Thoracic aorta (tissue), 2 donors: ENCODE data around the gene SSR2. TPM values are rescaled to one million over a fixed set of nuclear protein-coding genes. Genes with fewer than 3 reads are reported as not detected.

Experiments
- ATAC-seq: fragments of 150-250 bp; one replicate; pipeline ENCODE4 v1.8.0; 2017; ENCODE audit warnings: low read depth; ENCODE audit not compliant: insufficient number of reproducible peaks, low FRiP score
- DNase-seq: peaks from one replicate; pipeline ENCODE4 v3.0.0-alpha.2; 2020; ENCODE audit warnings: low spot score
- H3K27ac ChIP-seq, 2 donors: fragments of 200-600 bp; sonication (generic); 1 replicate in 1 of 2; 2 replicates in 1 of 2; pipeline ENCODE4 v1.5.1; 2016; ENCODE audit warnings: mild to moderate bottlenecking in 2 of 2, moderate library complexity in 2 of 2
- H3K27me3 ChIP-seq: fragments of 200-600 bp; sonication (generic); replicated peaks from 2 replicates; pipeline ENCODE4 v1.6.0; 2016; ENCODE audit warnings: mild to moderate bottlenecking; ENCODE audit not compliant: insufficient read depth
- H3K36me3 ChIP-seq: fragments of 200-600 bp; sonication (generic); one replicate; pipeline ENCODE4 v1.5.1; 2016
- H3K4me1 ChIP-seq, 2 donors: fragments of 200-600 bp; sonication (generic); 1 replicate in 1 of 2; 2 replicates in 1 of 2; pipeline versions ENCODE4 v1.5.1 to v1.6.0; 2016; ENCODE audit warnings: low read depth in 2 of 2, mild to moderate bottlenecking in 1 of 2; ENCODE audit not compliant: control insufficient read depth in 1 of 2
- H3K4me3 ChIP-seq: fragments of 200-600 bp; sonication (generic); 2 replicates; pipeline ENCODE4 v1.5.1; 2016; ENCODE audit warnings: mild to moderate bottlenecking
- H3K9me3 ChIP-seq: fragments of 200-600 bp; sonication (generic); 2 replicates; pipeline ENCODE4 v1.5.1; 2016
- total RNA-seq, 2 donors: library from RNA; depleted of rRNA; stranded (reverse); fragments of >200 nt; gene quantifications; one replicate each; pipeline versions ENCODE4 v1.1.0 to v1.2.3, GENCODE V29; 2016
- TF ChIP-seq, protein P1 (sequence below): fragments of 200-600 bp; sonication (generic); IDR thresholded peaks from one replicate; pipeline ENCODE4 v1.5.1; 2019; ENCODE audit warnings: antibody characterized with exemption

Gene SSR2
- total RNA-seq, 2 donors from 2014 or later = 132 to 241 TPM

DNA sequence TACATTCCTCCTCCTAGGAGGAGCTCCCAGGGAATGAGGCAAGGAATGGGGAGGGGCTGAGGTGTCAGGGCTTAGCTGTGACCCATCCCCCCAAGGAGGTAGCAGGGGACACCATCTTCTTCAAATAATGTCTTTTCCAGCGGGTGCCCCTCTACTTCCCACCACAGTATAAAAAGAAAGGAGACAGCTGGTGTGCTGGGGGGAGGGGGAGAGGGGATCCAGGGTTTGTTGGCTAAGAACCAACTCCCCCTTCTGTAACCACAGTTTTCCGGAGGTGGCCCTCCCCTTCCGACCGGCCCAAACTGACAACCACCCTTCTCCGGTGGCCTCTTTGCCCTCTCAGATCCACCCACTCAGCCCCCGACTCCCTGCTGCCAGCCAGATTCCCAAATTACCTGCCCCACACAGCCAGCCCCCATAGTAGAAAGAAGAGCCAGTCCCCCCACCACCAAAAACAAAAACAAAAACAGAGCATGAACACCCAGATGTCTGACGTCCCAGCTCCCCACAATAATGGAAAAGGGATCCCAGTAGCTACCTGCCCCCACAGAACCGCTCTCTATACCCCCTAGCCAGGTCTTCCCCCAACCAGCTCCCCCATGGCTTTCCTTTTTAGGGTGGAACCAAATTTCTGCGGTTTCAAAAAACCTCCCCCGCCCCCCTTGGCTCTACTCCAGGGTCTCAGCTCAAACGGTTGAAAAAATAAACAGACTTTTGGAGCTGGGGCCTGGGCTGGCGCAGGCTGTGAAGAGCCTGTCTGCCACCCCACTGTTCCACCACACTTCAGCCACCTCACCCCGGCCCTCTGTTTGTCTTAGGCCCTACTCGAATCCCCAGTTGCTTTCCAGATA lies 44.5 kb downstream of the SSR2 start:
- Histone ChIP-seq H3K36me3 (no peaks in the 10 kb centered on the region), H3K4me3 (peak overlapping the region; percentile 95), H3K4me1 (peaks cover 44 to 74% of the 10 kb centered on the region in 2 donors), H3K9me3 (no peaks in the 10 kb centered on the region), H3K27ac (peak overlapping the region; percentile 96 to 97), H3K27me3 (no peaks in the 10 kb centered on the region)
- ATAC-seq = no peak
- no peak for DNase-seq
- TF ChIP-seq, protein P1, sequence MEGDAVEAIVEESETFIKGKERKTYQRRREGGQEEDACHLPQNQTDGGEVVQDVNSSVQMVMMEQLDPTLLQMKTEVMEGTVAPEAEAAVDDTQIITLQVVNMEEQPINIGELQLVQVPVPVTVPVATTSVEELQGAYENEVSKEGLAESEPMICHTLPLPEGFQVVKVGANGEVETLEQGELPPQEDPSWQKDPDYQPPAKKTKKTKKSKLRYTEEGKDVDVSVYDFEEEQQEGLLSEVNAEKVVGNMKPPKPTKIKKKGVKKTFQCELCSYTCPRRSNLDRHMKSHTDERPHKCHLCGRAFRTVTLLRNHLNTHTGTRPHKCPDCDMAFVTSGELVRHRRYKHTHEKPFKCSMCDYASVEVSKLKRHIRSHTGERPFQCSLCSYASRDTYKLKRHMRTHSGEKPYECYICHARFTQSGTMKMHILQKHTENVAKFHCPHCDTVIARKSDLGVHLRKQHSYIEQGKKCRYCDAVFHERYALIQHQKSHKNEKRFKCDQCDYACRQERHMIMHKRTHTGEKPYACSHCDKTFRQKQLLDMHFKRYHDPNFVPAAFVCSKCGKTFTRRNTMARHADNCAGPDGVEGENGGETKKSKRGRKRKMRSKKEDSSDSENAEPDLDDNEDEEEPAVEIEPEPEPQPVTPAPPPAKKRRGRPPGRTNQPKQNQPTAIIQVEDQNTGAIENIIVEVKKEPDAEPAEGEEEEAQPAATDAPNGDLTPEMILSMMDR = no peak

DNA sequence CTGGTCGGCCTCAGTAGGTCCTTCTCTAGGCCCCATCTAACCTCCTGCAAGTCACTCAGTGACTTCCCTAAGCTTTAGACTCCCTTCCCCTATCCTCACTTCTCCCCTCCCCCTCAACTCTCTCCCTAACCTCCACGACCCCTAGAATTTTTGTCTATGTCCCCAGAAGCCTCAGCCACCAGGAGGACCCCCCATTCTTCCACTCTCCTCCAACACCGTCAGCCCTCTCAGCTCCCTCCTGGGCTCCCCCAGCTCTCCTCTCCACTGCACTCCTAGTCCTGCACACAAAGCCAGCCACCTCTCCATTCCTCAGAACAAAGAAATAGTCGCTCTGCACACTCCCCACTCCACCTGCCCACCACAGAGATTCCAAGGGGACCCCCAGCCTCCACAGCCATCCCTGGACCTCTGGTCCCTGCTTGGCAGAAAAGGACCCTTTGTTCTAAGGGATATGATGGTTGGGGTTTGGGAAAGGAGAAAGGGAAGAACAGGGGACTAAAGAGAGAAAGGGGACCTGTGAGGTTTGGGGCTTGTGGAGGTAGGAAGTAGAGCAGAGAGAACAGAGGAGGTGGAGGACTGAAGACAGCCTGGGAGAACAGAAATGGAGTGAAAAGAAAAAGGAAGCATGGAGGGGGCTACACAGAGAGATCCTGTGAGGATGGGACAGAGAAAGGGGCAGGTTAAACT lies 45.2 kb downstream of the SSR2 start:
- TF ChIP-seq, protein P1 = no peak

DNA sequence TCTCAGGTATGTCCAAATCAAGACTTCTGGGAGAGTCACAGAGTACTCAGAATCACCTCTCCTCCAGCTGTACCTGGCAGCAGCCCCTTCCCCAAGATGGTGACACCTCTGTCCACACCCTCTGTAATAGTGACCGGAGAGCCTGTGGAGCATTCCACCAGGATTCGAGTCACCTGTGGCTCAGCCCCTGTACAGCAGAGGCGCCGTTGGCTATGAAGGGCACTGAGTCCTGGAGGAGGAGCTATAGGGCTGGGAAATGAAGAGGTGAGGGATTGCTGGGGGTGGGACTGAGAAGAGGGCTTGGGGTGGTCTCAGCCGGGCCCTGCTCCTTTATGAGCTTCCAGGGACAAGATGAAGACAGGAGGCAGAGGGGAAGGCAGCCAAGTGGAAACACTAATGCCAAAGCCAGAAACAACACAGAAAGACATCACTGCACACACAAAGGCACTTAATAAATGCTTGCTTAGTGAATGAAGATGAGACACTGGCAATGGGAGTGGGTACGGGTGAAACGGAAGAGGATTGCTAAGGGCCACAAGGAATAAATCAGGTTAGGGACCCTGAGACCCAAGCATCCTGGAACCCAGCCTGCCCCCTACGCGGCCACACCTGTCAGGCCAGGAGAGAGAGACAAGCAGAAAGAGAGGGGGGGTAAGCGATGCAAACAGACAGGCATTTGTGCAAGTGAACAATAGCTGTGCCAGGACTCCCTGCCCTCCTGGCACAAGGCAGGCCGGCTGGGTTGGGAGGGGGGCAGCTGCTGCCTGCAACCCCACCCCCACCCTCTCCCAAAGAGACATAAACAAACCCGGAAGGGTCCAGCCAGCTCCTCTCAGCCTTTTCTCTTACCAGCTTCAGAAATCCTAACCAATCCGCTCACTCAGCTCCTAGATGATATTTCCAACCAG lies 46.3 kb downstream of the SSR2 start:
- DNase-seq = no peak
- ATAC-seq = no peak
- Histone ChIP-seq H3K4me3 (peak overlapping the region; percentile 95), H3K4me1 (peaks cover 48 to 74% of the 10 kb centered on the region in 2 donors), H3K27me3 (no peaks in the 10 kb centered on the region), H3K27ac (peak overlapping the region; percentile 96 to 97), H3K36me3 (peaks cover 7% of the 10 kb centered on the region), H3K9me3 (no peaks in the 10 kb centered on the region)
- TF ChIP-seq, protein P1 = no peak

More for the DNA sequence above, 45.2 kb downstream of the SSR2 start:
- Histone ChIP-seq H3K9me3 (no peaks in the 10 kb centered on the region), H3K36me3 (no peaks in the 10 kb centered on the region), H3K4me1 (peaks cover 45 to 74% of the 10 kb centered on the region in 2 donors), H3K27ac (peak overlapping the region; percentile 96 to 97), H3K27me3 (no peaks in the 10 kb centered on the region), H3K4me3 (peak overlapping the region; percentile 95)
- DNase-seq (no peak), ATAC-seq (no peak)

DNA sequence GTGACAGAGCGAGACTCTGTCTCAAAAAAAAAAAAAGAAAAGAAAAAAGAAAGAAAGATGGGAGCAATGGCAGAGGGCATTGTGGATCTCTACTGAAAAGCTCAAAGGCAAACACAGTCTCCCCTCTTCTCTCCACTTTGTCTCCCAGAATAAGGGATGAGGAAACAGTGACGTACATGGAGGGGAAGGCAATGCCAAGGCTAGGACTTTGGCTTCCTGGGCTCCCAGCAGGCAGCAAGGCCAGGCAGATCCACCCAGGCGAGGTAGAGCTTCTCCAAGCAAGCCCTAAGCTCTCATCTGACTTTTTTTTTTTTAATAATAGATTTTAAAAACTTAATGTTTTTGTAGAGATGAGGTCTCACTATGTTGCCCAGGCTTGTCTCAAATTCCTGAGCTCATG lies 47.0 kb downstream of the SSR2 start:
- DNase-seq (no peak), ATAC-seq (no peak)
- peaks cover 12% of the 10 kb centered on the region for H3K36me3 ChIP-seq
- H3K27me3 ChIP-seq = no peaks in the 10 kb centered on the region
- no peaks in the 10 kb centered on the region for H3K9me3 ChIP-seq
- TF ChIP-seq, protein P1 = no peak
- H3K4me3 ChIP-seq = peak overlapping the region; percentile 95
- H3K4me1 ChIP-seq = peaks cover 55 to 74% of the 10 kb centered on the region in 2 donors
- peak overlapping the region; percentile 96 to 97 for H3K27ac ChIP-seq
